Stimulated activated CD8-positive, alpha-beta memory T cell treated with anti-CD3 and anti-CD28 coated beads, Interleukin-7, amount 100 ng/mL, for 4 hours (primary cell): ENCODE measurements around the gene CRABP1.

Source experiments
- DNase-seq, 2 donors: peaks; one replicate each; pipeline ENCODE4 v3.0.0-alpha.2; 2020; ENCODE audit warnings: low read depth in 2 of 2

CRABP1 gene

DNA sequence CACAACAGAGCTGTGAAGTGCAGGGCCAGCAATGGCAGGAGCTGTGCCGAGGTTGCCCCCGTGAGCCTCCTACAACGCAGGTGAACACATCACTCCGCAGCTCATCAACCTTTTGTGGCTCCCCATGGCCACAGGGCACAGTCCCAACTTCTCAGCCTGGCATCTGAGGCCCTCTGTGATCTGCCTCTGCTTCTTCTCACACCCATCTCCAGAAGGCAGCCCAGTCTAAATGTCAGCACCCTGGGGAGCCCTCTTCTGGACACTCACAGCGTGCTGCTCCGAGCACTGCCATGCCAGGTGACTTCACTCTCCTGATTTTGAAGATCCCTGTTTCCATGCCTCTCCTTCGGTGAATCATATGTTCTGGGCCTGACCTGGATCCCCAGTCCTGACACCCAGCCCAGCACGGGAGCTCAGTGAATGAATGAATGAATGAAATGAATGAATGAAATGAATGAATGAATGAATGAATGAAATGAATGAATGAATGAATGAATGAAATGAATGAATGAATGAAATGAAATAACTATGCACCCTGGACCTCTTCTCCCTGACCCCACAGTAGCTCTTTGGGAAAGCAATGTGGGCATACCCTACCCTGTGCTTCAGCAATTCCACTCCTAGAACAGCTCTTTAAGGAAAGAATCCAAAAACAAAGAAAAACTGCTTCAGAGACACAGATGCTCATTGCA lies 22.9 kb upstream of the CRABP1 start:
- no peak for DNase-seq

DNA sequence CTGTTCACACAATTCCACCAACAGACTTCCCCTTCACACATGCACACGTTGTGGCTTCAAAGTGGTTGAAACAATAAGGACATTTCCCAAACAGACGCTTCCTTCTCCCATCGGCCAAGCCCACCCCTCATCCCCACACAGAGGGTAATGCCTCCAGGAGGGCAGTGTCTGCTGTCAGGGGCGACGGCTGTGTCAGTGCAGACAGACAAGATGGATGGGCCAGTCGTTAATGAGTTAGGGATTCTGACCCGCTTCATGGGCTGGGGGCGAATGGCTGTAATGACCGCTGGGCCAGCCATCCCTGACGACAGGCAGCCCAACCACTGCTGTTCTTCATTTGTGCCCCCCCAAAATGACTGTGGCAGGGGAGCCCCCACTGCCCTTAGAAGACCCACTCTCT lies 20.6 kb upstream of the CRABP1 start:
- DNase-seq: no peak

GRCh38 chr15:78320183-78320582 lies 20.0 kb upstream of the CRABP1 start:
- no peak for DNase-seq

- DNase-seq: no peak
These were observed 19.0 kb upstream of the CRABP1 start for GRCh38 chr15:78321041-78321570.

DNA sequence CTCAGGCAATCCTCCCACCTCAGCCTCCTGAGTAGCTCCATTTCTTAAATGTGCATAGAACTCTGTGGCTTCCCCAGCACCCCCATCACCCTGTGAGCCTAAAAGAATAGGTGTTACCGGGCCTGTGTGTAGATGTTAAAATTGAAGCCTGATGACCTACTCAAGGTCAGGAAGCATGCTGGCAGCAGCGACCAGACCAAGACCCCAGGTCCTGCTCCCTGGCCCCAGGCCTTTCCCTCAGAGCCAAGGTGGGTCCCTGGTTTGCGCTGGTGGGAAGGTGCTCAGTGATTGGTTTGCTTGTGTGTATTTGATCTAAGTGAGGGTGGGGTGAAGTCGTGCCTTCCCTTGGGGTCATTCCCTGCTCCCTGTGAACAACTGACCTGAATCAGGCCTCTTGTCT lies 18.4 kb upstream of the CRABP1 start:
- DNase-seq: no peak

DNA sequence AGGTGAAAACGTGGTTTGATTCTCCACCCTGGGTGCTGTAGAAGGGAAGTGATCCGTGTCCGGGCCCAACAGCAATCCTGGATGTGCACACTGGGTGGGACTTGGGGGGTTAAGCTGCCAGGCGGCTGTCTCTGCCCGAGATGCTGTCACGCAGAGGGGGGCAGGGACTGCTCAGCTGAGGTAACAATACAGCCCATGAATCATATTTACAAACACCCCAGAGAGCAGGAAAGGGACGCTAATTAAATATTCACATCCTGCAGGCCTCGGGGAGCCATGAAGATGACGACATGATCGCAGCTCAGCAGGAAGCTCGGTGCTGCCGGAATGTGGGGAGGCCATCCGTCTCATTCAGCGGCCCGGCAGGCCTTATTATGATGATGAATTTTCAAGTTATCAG lies 17.9 kb upstream of the CRABP1 start:
- no peak for DNase-seq

DNA sequence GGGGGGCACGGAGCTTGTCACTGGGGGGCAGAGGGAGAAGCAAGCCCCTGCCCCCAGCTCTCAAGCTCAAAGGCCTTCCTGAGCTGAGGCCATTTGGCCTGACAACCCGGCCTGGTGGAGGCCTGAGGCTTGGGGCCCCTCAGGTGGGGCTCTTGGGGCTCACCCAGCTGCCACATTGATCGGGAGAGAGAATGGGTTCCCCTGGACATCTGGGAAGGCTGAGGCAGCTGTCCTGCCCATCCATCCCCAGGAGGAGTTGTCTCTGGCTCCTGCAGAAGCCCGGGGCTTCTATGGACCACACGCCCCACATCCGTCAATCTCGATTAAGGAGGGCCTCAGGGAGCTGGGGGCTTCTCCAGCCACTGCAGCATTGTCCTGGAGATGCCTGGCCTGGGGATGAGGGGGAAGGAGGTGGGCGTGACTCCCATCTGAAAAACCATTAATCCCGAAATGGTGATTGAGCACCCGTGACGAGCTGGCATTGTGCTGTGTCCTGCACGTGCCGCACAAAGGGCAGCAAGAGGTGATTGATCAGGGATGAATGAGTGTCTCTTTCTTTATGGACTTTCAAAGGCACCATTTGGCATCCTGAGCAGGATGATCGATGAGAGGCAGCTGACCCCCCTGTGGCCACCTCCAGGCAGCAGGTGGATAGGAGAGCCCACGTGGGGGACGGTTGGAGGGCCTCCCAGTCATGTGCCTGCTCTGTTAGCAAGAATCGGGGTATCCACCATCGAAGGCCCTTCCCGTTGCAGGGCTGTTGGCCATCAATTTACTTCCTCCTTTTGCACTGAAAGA lies 17.2 kb upstream of the CRABP1 start:
- DNase-seq: no peak

- DNase-seq: no peak
These were observed 16.5 kb upstream of the CRABP1 start for GRCh38 chr15:78323693-78324092.

DNA sequence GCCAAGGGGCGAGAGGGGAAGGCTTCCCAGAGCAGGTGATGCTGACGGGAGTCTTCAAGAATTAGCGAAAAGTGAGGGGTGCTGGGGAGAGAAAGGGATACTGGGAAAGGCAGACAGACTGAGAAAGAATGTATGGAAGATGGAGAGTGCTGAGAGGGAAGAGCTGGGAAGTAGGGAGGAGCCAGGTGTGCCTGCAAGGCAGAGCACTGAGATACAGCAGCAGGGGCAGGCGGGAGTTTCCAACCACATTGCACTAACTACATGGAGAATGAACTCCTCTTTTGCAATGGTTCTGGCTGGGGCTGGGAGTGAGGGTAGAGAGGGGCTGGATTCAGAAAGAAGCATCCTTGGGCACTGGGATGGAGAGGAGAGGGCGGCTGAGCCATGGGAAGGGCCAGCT lies 16.0 kb upstream of the CRABP1 start:
- DNase-seq: no peak

- DNase-seq: no peak
These were observed 14.9 kb upstream of the CRABP1 start for GRCh38 chr15:78325092-78325843.

DNA sequence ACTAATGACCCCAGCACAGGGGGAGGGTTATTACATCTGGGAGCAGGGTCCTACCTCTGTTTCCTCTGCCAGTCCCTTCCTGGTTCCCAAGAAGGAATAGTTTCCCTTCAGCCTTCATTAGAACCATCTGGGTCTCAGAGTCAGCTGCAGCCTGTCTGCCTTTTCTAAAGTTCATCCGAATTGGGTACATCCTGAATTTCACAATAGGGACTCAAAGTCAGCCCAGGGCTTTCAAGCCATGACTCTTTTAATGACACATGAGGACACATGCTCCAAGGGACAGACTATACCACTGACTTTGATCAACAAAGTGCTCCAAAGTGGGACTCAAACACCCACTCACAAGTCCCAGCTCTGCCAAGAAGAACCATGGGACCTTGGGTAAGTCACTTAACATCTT lies 12.7 kb upstream of the CRABP1 start:
- DNase-seq: no peak

DNA sequence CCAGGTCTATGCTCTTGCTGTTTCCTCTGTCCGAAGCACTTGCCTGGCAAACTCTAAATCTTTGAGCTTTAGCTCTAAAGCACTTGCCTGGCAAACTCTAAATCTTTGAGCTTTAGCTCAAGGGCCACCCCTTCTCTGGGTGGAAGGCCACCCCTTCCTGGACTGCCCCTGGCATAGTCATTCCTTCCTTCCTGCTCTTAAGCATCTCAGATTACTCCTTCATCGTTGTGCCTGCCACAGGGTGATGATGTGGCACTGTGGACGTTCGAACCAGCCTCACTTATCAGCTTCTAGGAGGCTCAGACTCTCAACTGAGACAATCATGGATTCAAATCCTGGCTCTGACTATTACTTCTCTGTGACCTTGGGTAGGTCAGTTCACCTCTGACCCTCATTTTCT lies 10.5 kb upstream of the CRABP1 start:
- DNase-seq: no peak

GRCh38 chr15:78334845-78335244 lies 5.3 kb upstream of the CRABP1 start:
- no peak for DNase-seq

GRCh38 chr15:78335985-78336384 lies 4.2 kb upstream of the CRABP1 start:
- no peak for DNase-seq

DNA sequence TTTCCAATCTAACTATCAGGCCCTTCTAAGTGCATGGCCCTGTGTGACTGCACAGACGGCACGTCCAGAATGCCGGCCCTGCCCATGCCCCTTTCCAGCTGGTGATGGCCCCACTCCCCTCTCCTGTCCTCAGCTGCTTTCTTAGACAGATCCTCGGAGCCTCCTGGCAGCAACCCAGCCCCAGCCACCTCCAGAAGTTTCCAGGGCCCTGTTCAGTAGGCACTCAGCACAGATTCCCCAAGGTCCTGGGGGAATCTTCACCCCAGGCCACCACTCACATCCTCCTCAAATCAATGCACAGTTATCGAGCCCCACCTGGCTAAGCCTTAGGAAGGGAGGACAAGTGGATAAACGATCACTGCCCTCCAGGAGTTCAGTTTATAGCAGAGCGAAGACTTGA lies 1.4 kb upstream of the CRABP1 start:
- DNase-seq: no peak

DNA sequence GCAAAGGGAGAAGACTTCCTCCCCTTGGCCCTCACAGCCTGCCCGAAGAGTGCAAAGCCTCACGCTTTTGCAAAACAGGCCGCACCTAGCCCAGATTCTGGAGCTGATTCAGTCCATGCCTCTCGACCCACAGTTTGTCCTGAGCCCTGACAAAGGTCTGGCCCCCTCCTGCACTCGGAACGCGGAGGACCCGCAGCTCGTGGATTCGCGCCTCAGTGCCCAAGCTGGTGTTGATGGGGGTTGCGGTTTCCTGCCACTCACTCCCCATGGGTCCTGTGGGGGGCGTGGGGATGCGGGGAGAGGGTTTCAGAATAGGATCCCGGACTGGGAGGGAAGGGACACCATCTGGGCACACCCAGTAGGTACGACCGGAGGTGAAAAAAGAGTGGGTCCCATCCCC lies 594 bp upstream of the CRABP1 start:
- no peak for DNase-seq

DNA sequence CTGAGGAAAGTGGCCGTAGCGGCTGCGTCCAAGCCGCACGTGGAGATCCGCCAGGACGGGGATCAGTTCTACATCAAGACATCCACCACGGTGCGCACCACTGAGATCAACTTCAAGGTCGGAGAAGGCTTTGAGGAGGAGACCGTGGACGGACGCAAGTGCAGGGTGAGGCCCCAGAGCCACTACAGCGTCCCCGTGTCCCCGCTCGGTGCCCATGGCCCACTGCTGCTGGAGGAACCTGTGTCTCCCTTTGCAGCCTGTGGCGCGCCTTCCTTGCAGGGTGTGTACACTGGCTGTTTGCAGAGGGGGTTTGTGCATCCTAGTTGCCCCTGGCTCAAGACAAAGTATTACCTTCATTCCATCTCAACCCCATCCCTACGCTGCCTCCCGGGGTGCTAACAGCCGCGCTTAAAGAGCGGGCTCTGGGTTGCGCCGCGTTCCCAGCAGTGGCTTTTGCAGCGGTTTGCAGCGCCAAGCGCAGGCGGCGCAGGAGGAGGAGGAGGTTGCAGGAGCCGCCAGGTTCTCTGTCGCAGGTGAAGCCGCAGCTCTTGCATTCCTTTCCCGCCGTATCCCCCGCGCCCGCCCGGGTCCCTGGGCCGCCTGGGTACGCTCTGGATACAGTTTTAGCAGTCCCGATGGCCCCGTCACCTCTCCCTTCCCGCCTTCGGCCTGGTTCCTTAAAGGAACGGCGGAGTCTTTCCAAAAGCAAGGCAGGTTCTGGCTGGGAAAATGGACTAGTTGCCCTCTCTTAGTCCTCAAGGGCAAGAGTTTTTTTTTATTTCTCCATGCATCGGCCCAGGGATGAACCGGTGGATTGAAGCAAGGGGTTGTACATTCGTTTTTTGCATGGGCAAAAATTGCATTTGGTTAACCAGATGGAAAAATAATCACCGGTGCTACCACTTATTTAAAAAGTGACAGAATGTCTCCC lies 1.2 kb downstream of the CRABP1 start:
- no peak for DNase-seq

- DNase-seq: no peak
These were observed 1.9 kb downstream of the CRABP1 start for GRCh38 chr15:78342021-78342420.

DNA sequence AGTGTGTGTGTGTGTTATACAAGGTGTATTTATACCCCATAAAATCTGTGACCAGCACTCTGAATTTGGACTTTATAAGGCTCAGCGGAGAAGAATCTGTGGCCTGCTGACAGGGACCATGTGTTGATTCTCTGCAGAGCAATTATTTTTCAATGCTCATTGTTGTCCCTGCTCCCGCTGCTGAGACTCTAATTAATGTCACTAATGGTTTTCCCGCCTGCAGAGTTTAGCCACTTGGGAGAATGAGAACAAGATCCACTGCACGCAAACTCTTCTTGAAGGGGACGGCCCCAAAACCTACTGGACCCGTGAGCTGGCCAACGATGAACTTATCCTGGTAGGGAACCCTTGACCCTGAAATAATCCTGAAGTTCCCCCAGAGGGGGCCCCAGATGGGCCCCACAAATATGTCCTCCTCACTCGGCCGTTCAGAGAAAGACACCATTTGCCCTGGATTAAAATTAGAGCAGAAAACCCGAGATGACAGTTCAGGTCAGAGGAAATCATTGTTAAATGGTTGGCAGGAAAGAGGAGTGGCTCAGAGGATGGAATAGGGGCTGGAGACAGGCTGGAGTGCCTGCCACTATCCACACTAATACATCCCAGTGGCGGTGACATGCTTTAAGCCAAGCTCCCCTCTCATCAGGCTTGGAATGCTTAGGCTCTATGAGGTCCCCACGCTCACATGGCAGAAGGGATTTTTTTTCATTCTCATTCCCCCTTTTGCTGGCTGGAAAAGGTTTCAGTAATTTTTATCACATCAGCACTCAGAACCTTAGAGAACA lies 3.3 kb downstream of the CRABP1 start:
- no peak for DNase-seq

DNA sequence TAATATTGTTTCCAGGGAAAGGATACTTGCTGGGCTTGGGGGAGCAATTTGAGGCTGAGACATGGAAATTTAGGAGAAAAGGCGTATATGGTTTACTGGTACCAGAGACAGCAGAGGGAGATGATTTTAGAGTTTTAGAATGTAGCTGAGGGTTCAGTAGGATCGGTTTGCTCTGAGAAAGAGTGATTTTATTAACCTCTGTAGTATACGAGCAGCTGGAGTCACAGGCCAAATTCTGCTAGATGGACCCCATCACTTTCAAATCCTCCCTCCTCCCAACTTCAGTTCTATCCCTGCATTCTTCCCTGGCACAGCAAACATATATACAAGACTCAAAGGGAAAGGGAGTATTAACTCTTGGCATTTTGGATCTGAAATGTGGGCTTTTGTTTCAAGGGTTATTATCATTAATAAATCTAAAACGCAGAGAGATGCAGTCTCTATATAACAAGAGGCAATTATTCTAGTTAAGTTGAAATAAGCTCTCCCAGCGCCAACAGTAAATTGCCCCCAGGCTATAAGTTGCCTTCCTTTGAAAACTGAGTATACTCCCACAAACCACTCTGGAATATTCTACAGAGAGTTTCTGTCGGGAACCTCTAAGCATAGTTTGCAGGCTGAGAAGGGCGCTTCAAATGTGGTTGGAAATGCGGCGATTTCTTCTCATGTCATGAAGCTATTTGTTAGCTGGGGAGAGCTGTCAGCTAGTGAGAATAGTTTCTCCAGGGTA lies 5.4 kb downstream of the CRABP1 start:
- DNase-seq: no peak
